Measurements from ENCODE around the gene ZNF683.

Gene ZNF683

DNA sequence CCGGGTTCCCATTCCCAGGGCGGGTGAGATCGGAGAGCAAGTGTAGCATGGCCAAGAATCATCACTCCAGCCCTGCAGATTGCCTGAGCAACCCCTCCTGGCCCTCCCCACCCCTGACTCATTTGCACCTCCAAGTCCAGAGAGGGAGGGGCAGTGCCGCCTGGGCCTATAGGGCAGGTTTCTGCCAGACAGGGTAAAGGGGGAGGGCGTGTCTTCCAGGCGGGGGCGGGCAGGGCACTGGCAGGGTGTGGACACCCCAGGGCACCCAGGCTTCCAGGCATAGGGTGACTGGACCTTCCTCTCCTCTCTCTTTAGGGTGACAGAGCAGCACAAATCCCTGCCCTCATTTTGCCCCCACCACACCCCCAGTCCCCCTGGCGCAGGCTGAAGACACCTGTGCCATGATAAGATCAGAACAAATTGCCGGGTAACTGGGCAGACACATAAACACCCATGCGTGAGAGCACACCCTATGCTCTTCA, 15.4 kb downstream of the ZNF683 start:
- DNase-seq = no peak

DNA sequence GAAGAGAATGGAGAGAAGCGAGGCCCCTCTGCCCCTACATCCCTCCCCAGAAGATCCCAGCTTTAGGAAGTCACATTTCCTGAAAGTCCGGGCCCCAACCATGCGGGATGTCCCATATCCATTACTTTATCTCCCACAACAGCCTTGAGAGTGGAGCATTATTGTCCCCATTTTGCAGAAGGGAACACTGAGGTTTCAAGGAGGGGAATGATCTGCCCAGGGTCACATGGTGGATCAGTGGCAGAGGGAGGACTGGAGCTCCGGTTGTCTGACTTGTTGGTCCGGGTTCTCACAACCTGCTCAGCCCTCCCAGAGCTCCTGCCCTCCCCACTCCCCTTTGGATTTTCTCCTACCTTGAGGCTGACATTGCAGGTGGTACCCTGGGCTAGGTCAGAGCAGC, 16.4 kb downstream of the ZNF683 start:
- DNase-seq = no peak

DNA sequence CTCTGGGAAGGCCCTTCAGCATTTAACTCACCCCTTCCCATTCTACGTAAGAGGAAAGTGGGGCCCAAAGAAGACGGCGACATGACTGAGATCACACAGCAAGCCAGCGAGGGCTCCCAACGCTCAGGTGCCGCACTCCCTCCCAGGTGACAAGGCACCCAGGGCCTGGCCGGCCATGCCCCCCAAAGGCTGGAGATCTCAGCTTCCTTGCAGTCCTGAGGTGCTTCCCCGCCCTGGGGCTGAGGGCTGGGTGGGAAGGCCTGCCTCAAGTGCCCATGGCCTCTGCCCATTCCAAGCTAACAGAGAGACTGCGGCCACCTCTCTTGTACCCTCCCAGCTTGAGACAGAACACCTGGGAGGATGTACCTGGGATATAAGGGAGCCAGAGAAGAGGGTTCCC, 17.6 kb downstream of the ZNF683 start:
- no peak for DNase-seq

- DNase-seq = no peak
These were observed 18.4 kb downstream of the ZNF683 start, which contains the start of gene CRYBG2 for GRCh38 chr1:26353976-26354820. CRYBG2 (minus strand) TSS chr1:26354130; CDS start chr1:26346657, 7,473 bp downstream.

DNA sequence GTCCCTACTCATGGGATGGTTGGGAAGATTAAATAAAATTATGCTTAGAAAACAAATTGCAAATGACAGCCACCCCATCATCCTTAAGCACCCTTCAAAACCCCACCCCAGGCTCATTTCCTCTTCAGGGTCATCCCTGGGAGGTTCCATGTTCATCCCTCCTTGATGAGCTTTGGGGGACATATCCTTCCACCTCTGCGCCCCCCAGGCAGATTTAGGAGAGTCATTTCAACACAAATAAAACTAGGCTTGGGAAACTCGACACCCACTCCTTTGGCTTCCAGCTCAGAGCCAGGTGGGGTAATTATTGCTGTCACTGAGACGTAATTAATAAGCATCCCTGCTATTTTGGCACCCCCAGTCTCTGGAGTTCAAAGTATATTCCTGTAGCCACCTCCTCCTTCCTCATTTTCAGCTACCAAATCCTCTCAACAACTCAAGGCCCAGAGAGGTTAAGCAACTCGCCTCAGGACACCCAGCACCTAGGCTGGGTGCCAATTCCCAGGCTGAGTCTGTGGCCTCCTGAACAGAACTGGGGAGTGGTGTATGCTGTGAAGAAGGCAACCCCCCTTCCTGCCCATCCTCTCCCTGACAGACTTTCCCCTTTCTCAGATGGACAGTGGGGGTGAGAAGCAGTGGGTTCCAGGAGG, 19.2 kb downstream of the ZNF683 start:
- no peak for DNase-seq

GRCh38 chr1:26352338-26352679, 20.2 kb downstream of the ZNF683 start:
- DNase-seq = no peak

DNA sequence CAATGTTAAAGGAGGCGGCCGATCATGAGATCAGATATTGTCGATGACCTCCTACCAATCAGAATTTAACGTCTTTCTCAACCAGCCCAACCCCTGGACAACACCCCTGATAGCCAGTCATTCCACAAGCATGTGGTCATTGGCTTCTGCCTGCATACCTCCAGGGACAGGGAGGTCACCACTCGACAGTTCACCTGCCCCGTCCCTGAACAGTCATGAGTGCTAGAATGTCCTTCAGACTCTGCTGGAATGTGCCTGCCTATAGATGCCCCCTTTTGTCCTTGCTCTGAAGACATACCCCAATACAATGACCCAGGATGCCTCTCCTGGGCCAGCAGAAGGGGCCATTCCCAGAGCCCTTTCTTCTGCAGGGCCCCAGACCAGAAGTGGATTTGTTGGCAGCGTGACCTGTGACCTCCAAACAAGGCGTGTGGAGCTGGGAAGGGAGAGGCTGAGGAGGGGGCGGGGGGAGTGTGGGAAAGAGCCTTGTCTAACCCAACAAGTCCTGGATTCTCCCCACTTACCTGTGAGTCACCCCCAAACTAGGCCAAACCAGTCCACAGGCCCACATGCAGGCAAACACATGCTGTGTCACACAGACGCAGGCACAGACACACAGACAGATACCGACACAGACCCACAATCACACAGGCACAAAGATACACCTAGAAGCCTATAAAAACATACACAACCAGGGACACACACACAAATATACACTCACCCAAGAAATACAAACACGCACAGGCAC, 20.8 kb downstream of the ZNF683 start:
- no peak for DNase-seq

DNA sequence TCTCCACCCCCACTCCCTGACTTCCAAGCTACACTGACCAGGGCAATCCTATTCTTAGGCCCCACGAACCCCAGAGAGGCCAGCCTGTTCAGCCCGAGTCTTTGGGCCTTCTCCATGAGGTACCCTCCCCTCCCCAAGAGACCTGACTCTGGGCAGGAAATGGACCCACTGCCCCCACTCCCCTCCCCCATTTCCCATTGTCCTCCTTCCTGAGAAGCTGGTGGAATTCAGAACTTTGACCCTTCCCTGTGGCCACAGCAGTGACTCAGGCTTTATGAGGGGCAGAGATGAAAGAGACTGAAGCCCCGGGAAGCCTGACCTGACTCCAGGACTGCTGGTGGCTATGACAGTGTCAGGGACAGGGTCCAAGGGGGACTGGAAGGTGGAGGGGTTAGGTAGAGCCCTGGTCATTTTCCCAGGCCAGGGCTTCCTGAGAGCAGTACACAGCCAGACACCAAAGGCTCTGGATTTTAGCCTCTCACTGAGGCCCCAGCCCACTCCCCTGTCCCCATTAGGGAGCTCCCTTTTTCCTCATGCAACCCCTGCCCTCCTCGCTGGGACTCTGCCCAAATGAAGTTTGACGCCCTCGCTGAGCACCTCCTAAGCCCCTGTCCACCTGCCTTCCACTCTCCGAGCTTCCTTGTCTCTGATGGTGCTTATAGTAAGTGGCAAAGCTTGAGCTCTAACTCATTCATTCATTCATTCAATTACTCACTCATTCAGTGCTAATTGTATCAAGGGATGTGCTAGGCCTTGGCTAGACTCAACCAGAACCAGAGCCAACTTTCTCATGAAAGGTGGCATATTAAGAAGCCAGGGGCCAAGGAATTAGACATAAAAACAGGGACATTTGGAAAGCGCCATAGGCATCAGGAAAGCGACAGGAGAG, 21.6 kb downstream of the ZNF683 start:
- no peak for DNase-seq

GRCh38 chr1:26350343-26350700, 22.2 kb downstream of the ZNF683 start:
- no peak for DNase-seq

- DNase-seq = no peak
These were observed 22.7 kb downstream of the ZNF683 start for GRCh38 chr1:26349877-26350244.

DNA sequence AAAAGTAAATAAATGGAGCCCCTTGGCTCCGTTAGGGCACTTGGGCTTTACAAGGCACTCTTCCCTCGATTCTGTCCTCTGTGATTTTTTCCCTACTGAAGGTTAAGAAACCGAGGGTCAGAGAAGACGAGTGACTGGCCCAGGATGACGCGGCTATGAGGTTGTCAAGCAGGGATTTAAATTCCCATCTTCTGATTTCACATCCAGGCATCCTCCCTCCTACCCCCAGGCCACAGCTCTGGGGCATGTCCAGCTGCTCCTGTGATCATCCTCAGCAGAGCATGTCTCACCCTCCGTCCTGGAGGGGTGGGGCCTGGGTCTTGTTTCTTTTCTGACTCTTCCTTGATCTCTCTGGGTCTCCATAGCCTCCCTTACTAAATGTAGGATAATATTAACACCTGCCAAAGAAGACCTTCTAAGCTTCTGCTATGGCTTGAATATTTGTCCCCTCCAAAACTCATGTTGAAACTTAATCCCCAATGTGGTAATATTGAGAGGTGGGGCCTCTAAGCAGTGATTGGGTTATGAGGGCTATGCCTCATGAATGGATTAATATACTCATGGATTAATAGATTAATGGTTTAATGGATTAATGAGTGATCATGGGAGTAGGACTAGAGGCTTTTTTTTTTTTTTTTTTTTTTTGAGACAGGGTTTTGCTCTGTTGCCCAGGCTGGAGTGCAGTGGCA, 23.2 kb downstream of the ZNF683 start:
- no peak for DNase-seq

- DNase-seq = peak in 1 of 4 experiments; percentile 34
These were observed 26.1 kb downstream of the ZNF683 start for GRCh38 chr1:26346274-26347033.

GRCh38 chr1:26345718-26346117, 26.8 kb downstream of the ZNF683 start:
- DNase-seq = no peak

GRCh38 chr1:26344147-26344920, 28.2 kb downstream of the ZNF683 start:
- DNase-seq = no peak

GRCh38 chr1:26340047-26340481, 32.5 kb downstream of the ZNF683 start:
- no peak for DNase-seq

DNA sequence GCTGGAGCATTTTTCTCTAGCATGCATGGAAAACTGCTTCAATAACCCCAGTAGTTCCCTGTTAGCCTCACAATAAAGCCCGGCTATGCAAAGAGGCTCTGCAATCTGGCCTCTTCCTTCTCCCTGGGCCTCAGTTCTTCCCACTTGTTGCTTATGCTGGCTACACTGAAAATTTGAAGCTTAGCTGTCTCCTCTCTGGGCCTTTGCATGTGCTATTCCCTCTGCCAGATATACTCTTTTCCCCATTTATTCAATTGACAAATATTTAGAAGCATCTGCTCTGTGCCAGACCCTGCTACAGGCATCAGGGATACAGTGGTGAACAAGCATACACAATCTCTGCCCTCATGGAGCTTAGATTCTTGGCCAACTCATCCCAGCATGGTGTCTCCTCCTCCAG, 33.9 kb downstream of the ZNF683 start:
- peak in 1 of 4 experiments; percentile 1 for DNase-seq

DNA sequence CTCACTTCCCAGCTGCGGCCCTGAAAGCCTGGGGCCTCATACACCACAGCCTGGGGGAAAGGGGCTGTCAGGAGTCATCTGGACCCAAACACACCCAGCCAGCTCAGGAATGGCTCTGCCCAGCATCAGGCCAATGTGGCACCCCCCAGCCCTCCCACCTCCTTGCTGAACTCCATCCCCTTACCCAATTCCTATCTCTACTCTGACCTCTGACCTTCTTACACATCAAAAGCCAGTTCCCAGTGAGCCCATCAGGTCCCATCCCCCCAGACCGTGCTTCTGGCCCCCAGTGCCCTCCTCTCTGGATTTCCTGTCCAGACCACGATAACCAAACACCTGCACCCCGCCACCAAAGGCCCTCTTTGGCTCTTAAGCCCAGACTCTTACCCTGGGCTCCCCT, 34.9 kb downstream of the ZNF683 start:
- DNase-seq = no peak

DNA sequence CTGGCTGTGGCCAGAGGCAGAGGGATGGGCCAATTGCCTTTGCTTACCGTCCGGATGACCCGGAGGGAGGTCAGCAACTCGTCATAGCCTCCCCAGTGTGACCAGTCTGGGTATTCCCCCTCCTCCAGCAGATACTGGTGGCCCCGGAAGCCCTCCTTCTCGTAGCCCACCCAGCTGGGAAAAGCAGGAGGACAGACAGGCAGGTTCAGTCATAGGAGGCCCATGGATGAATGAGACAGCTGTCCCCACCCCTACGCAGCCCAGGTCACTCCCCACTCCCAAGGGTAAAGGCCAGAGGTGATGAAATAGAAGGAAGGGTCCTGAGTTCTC, 35.4 kb downstream of the ZNF683 start:
- DNase-seq = no peak

DNA sequence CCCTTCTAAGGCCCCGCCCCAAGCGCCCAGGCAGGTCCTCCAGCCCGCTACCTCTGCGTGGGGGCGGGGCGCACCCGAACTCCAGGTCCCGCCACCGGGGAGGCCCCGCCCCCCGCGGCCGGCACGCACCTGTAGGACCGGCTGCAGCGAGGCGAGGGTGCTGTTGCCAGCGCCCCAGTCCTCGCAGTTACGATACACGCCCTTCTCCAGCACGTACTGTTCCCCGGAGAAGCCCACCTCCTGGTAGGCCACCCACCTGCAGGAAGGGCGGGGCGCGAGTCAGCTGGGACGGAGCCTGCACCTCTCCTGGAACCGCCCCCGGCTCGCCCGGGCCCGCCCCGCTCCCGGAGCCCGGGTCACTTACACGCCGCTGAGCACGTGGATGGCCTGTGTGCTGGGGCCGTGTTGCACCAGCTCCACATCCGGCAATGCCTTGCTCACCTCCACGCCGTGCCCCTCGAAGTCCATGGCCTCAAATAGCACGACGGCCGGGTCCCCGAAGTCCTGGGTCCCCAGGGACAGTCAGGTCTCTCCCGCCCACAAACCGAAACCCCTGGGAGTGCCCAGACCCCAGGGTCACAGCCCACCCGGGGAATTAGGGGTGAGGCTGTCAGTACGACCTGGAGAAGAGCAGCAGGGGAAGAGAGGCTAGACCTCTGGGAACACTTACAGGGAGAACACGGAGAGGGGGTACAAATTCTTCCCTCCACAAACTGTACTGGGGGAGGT, 35.9 kb downstream of the ZNF683 start:
- DNase-seq = peak in 3 of 4 experiments; percentile 31 to 68 (median 66)
